GM23338 (cell line): ENCODE measurements around the gene EVX1. TPM values are rescaled to one million over a fixed set of nuclear protein-coding genes. Genes with fewer than 3 reads are reported as not detected.

Source experiments
- ATAC-seq: fragments of 200-7000 bp; cut with Tn5 transposase; 3 replicates; pipeline ENCODE4 v1.9.1; 2020
- DNase-seq: peaks from one replicate; pipeline ENCODE4 v3.0.0-alpha.2; 2015; ENCODE audit warnings: low spot score
- H2AFZ ChIP-seq: fragments of 200-600 bp; sonication (generic); 2 replicates; pipeline ENCODE4 v1.8.0; 2016; ENCODE audit warnings: antibody characterized with exemption, mild to moderate bottlenecking, moderate library complexity
- H3F3A ChIP-seq: fragments of 200-600 bp; sonication (generic); replicated peaks from 2 replicates; pipeline ENCODE4 v1.8.0; 2017; ENCODE audit warnings: antibody characterized with exemption, mixed run types, low read depth
- H3K27ac ChIP-seq: fragments of 200-600 bp; sonication (generic); 2 replicates; pipeline ENCODE4 v1.6.1; 2016; ENCODE audit warnings: low read depth
- H3K27me3 ChIP-seq: fragments of 200-600 bp; sonication (generic); 2 replicates; pipeline ENCODE4 v1.8.0; 2016; ENCODE audit warnings: mild to moderate bottlenecking, mixed run types, moderate library complexity; ENCODE audit not compliant: insufficient read depth
- H3K36me3 ChIP-seq: fragments of 200-600 bp; sonication (generic); 2 replicates; pipeline ENCODE4 v1.8.0; 2016; ENCODE audit warnings: mild to moderate bottlenecking; ENCODE audit not compliant: insufficient read depth
- H3K4me1 ChIP-seq: fragments of 200-600 bp; sonication (generic); 2 replicates; pipeline ENCODE4 v1.8.0; 2016; ENCODE audit warnings: mild to moderate bottlenecking, moderate library complexity; ENCODE audit not compliant: insufficient read depth
- H3K4me2 ChIP-seq: fragments of 200-600 bp; sonication (generic); 2 replicates; pipeline ENCODE4 v1.7.1; 2017; ENCODE audit warnings: mixed run types
- H3K4me3 ChIP-seq: fragments of 200-600 bp; sonication (generic); 2 replicates; pipeline ENCODE4 v1.6.1; 2016; ENCODE audit warnings: mixed run types
- H3K79me2 ChIP-seq: fragments of 200-600 bp; sonication (generic); replicated peaks from 2 replicates; pipeline ENCODE4 v1.8.0; 2017; ENCODE audit warnings: mild to moderate bottlenecking; ENCODE audit not compliant: insufficient read depth
- H3K9me2 ChIP-seq: fragments of 200-600 bp; sonication (generic); 2 replicates; pipeline ENCODE4 v1.8.0; 2017; ENCODE audit not compliant: insufficient read depth
- H4K20me1 ChIP-seq: fragments of 200-600 bp; sonication (generic); replicated peaks from 2 replicates; pipeline ENCODE4 v1.8.0; 2017; ENCODE audit warnings: mild to moderate bottlenecking; ENCODE audit not compliant: insufficient read depth
- H3K27ac Mint-ChIP-seq: 2 replicates; pipeline ENCODE4 v1.8.0; 2020; ENCODE audit warnings: inconsistent platforms, mild to moderate bottlenecking, moderate library complexity, mixed read lengths
- H3K27me3 Mint-ChIP-seq: 3 replicates; pipeline ENCODE4 v1.8.0; 2022; ENCODE audit warnings: low read depth, mild to moderate bottlenecking, moderate library complexity, mixed read lengths, inconsistent platforms; ENCODE audit not compliant: insufficient read depth, poor library complexity
- H3K36me3 Mint-ChIP-seq: 3 replicates; pipeline ENCODE4 v1.8.0; 2021; ENCODE audit warnings: low read depth, mild to moderate bottlenecking, inconsistent platforms, moderate library complexity, mixed read lengths
- H3K4me1 Mint-ChIP-seq: 3 replicates; pipeline ENCODE4 v1.8.0; 2020; ENCODE audit warnings: mild to moderate bottlenecking, inconsistent platforms, mixed read lengths
- H3K4me3 Mint-ChIP-seq: 3 replicates; pipeline ENCODE4 v1.8.0; 2021; ENCODE audit warnings: moderate library complexity, mild to moderate bottlenecking, inconsistent platforms, mixed read lengths
- H3K9me3 Mint-ChIP-seq: 3 replicates; pipeline ENCODE4 v1.8.0; 2020; ENCODE audit warnings: moderate library complexity, mild to moderate bottlenecking, inconsistent platforms, mixed read lengths
- CREB1 ChIP-seq: fragments of 250-450 bp; sonication (Bioruptor Pico); IDR thresholded peaks from 2 replicates; pipeline ENCODE4 v1.5.0; 2020; ENCODE audit warnings: low read depth, mild to moderate bottlenecking, moderate library complexity
- EZH2 ChIP-seq: fragments of 200-600 bp; sonication (generic); IDR thresholded peaks from one replicate; pipeline ENCODE4 v1.8.0; 2017; ENCODE audit warnings: antibody characterized with exemption, mild to moderate bottlenecking, low read depth; ENCODE audit not compliant: unreplicated experiment
- EZH2phosphoT487 ChIP-seq: fragments of 200-600 bp; sonication (generic); IDR thresholded peaks from one replicate; pipeline ENCODE4 v1.8.1; 2018; ENCODE audit warnings: antibody characterized with exemption; ENCODE audit not compliant: unreplicated experiment
- STAT1 ChIP-seq: IDR thresholded peaks from one replicate; pipeline ENCODE4 v1.6.1; 2016; ENCODE audit warnings: antibody characterized with exemption; ENCODE audit not compliant: unreplicated experiment
- ZNF331 ChIP-seq: fragments of 250-450 bp; sonication (Bioruptor Pico); IDR thresholded peaks from 2 replicates; pipeline ENCODE4 v1.5.0; 2020; ENCODE audit warnings: low read depth, mild to moderate bottlenecking, moderate library complexity
- polyA plus RNA-seq: library from polyadenylated mRNA; unstranded; fragments of >200 nt; fragmentation: Nextera tagmentation; extraction: Ambion mirVana; gene quantifications from 2 replicates; pipeline ENCODE4 v1.2.1, GENCODE V29; 2016
- total RNA-seq: library from RNA; depleted of rRNA; stranded (reverse); fragments of >200 nt; shearing (Covaris generic); gene quantifications from 2 replicates; pipeline ENCODE4 v1.2.3, GENCODE V29; 2014
- TF ChIP-seq, protein P1 (sequence below), 2 experiments: fragments of 200-600 bp in 1 of 2; sonication (generic) in 1 of 2; conservative IDR thresholded peaks; 2 replicates each; pipeline versions ENCODE4 v1.5.1 to v1.6.1; 2016 to 2017; ENCODE audit warnings: antibody characterized with exemption in 2 of 2, low read depth in 2 of 2, mild to moderate bottlenecking in 2 of 2, moderate library complexity in 1 of 2
- TF ChIP-seq, protein P2 (sequence below): fragments of 250-450 bp; sonication (Bioruptor Pico); IDR thresholded peaks from 2 replicates; pipeline ENCODE4 v1.5.0; 2020; ENCODE audit warnings: mild to moderate bottlenecking, moderate library complexity

The EVX1 gene
- total and polyA plus RNA-seq, 2 experiments from 2014 or later, result not detected

DNA sequence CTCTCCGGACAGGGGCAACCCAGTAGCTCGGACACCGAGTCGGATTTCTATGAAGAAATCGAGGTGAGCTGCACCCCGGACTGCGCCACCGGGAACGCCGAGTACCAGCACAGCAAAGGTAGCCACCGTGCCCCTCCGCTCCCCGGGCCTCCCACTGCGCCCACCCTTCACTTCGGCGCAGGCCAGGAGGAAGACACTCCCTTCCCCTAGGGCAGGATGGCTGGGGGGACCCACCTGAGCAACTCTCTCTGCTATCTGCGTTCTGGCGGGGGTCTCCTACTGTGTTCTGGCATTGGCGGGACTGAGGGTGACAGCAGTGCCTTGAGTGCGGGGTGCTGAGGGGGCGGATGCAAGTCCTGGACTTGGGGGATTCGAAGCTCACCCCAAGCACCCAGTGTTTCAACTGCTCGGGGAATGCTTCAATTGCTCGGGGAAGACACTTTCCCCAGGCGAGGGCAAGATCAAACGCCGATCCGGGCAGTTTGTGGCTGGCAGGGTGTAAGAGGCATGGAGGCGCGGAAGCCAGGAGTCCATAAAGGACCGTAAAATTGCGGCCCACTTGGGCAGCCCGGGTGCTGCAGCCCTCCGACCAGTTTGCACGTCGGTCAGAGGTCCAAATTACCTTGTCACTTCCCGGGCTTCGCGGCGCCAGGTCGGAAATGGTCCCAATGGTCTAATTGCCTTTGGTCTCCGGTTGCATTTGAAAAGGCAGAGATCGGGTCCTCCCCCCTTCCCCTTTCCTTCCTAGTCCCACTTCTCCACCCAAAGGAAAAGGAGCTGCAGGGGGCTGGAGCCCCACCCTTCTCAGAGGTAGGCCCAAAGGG lies 950 bp downstream of the EVX1 start (continued):
- TF ChIP-seq, protein P1, sequence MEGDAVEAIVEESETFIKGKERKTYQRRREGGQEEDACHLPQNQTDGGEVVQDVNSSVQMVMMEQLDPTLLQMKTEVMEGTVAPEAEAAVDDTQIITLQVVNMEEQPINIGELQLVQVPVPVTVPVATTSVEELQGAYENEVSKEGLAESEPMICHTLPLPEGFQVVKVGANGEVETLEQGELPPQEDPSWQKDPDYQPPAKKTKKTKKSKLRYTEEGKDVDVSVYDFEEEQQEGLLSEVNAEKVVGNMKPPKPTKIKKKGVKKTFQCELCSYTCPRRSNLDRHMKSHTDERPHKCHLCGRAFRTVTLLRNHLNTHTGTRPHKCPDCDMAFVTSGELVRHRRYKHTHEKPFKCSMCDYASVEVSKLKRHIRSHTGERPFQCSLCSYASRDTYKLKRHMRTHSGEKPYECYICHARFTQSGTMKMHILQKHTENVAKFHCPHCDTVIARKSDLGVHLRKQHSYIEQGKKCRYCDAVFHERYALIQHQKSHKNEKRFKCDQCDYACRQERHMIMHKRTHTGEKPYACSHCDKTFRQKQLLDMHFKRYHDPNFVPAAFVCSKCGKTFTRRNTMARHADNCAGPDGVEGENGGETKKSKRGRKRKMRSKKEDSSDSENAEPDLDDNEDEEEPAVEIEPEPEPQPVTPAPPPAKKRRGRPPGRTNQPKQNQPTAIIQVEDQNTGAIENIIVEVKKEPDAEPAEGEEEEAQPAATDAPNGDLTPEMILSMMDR (conservative IDR thresholded peaks at IDR 0.05; ENCODE audit: low read depth in 2 of 2), result no peak
- no peak for TF ChIP-seq ZNF331 (CRISPR knock-in tag)
- TF ChIP-seq STAT1, result no peak
- no peak for TF ChIP-seq CREB1

DNA sequence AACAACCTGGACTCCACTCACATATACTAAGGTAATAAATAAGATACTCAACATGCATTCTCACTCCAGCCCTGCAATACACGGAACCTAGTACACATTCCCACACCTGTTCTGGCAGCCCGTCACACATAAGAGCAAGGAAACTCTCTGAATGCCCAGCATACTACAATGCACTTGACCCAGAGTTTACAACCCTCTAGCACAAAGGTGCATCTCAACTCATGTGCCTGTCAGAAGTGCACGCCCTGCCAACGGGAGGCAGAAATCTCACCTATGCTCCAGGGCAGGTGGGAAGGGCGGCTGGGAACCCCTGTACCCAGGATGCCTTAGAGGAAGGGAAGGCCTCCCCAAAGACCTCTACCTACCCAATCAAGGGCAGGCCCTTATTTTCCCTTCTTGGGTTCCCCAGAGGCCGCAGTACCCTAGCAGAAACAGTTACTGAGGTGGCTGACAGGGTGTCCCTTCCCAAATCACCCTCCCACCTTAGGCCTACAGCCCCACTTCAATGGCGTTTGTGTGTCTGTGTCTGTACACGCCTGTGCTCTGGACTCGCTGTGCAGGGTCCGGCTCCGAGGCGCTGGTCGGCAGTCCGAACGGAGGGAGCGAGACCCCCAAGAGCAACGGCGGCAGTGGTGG lies 2.0 kb downstream of the EVX1 start:
- TF ChIP-seq EZH2phosphoT487, result peak; percentile 30
- TF ChIP-seq, protein P2, sequence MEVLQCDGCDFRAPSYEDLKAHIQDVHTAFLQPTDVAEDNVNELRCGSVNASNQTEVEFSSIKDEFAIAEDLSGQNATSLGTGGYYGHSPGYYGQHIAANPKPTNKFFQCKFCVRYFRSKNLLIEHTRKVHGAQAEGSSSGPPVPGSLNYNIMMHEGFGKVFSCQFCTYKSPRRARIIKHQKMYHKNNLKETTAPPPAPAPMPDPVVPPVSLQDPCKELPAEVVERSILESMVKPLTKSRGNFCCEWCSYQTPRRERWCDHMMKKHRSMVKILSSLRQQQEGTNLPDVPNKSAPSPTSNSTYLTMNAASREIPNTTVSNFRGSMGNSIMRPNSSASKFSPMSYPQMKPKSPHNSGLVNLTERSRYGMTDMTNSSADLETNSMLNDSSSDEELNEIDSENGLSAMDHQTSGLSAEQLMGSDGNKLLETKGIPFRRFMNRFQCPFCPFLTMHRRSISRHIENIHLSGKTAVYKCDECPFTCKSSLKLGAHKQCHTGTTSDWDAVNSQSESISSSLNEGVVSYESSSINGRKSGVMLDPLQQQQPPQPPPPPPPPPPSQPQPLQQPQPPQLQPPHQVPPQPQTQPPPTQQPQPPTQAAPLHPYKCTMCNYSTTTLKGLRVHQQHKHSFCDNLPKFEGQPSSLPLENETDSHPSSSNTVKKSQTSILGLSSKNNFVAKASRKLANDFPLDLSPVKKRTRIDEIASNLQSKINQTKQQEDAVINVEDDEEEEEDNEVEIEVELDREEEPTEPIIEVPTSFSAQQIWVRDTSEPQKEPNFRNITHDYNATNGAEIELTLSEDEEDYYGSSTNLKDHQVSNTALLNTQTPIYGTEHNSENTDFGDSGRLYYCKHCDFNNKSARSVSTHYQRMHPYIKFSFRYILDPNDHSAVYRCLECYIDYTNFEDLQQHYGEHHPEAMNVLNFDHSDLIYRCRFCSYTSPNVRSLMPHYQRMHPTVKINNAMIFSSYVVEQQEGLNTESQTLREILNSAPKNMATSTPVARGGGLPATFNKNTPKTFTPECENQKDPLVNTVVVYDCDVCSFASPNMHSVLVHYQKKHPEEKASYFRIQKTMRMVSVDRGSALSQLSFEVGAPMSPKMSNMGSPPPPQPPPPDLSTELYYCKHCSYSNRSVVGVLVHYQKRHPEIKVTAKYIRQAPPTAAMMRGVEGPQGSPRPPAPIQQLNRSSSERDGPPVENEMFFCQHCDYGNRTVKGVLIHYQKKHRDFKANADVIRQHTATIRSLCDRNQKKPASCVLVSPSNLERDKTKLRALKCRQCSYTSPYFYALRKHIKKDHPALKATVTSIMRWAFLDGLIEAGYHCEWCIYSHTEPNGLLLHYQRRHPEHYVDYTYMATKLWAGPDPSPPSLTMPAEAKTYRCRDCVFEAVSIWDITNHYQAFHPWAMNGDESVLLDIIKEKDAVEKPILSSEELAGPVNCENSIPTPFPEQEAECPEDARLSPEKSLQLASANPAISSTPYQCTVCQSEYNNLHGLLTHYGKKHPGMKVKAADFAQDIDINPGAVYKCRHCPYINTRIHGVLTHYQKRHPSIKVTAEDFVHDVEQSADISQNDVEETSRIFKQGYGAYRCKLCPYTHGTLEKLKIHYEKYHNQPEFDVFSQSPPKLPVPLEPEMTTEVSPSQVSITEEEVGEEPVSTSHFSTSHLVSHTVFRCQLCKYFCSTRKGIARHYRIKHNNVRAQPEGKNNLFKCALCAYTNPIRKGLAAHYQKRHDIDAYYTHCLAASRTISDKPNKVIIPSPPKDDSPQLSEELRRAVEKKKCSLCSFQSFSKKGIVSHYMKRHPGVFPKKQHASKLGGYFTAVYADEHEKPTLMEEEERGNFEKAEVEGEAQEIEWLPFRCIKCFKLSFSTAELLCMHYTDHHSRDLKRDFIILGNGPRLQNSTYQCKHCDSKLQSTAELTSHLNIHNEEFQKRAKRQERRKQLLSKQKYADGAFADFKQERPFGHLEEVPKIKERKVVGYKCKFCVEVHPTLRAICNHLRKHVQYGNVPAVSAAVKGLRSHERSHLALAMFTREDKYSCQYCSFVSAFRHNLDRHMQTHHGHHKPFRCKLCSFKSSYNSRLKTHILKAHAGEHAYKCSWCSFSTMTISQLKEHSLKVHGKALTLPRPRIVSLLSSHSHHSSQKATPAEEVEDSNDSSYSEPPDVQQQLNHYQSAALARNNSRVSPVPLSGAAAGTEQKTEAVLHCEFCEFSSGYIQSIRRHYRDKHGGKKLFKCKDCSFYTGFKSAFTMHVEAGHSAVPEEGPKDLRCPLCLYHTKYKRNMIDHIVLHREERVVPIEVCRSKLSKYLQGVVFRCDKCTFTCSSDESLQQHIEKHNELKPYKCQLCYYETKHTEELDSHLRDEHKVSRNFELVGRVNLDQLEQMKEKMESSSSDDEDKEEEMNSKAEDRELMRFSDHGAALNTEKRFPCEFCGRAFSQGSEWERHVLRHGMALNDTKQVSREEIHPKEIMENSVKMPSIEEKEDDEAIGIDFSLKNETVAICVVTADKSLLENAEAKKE, result no peak
- peak; percentile 95 for TF ChIP-seq EZH2
- no peak for DNase-seq
- no peaks in the 10 kb centered on the region for H3K36me3 ChIP-seq
- H3F3A ChIP-seq, result peaks cover 51% of the 10 kb centered on the region
- peaks cover 45% of the 10 kb centered on the region for H4K20me1 ChIP-seq
- H3K27me3 Mint-ChIP-seq, result peaks cover 99% of the 10 kb centered on the region
- peak overlapping the region; percentile 75 for H3K4me2 ChIP-seq
- peak overlapping the region; percentile 47 for H3K4me3 ChIP-seq
- H3K27ac ChIP-seq, result no peak overlapping the region
- H3K79me2 ChIP-seq, result no peaks in the 10 kb centered on the region
- no peaks in the 10 kb centered on the region for H3K36me3 Mint-ChIP-seq
- H3K4me3 Mint-ChIP-seq, result peak overlapping the region; percentile 45; the same call in 2 of the 3 replicates
- no peak overlapping the region for H2AFZ ChIP-seq
- no peak overlapping the region for H3K27ac Mint-ChIP-seq
- peaks cover 48% of the 10 kb centered on the region for H3K4me1 Mint-ChIP-seq
- no peaks in the 10 kb centered on the region for H3K9me3 Mint-ChIP-seq
- H3K9me2 ChIP-seq, result no peaks in the 10 kb centered on the region
- peaks cover 63% of the 10 kb centered on the region for H3K4me1 ChIP-seq
- peaks cover 100% of the 10 kb centered on the region for H3K27me3 ChIP-seq
- no peak for ATAC-seq
